PC-3 (cell line): Measurements from ENCODE around the gene TXNDC2. TPM values are rescaled to one million over a fixed set of nuclear protein-coding genes. Genes with fewer than 3 reads are reported as not detected.

Source experiments
- ATAC-seq: fragments of 200-7000 bp; cut with Tn5 transposase; 2 replicates; pipeline ENCODE4 v1.9.1; 2020; ENCODE audit warnings: mild to moderate bottlenecking, moderate library complexity
- BruUV-seq: library from RNA; stranded (reverse); fragments of 400-500 nt; replicated peaks from 2 replicates; lab custom pipeline; 2021; lab: Mats Ljungman, UMichigan
- CTCF ChIA-PET: fragments of 300-600 bp; sonication (Branson Sonifier 250); formaldehyde crosslinking; loops from one replicate; lab custom pipeline; 2022; ENCODE audit warnings: antibody characterized with exemption; lab: Charles Lee
- POLR2A ChIA-PET: fragments of 300-600 bp; sonication (Branson Sonifier 250); formaldehyde crosslinking; loops from one replicate; lab custom pipeline; 2022; ENCODE audit warnings: antibody characterized with exemption; ENCODE audit not compliant: unreplicated experiment; lab: Charles Lee
- DNase-seq: peaks from one replicate; pipeline ENCODE4 v3.0.0-alpha.2; 2015
- H2AFZ ChIP-seq: fragments of 300-600 bp; sonication (generic); 2 replicates; pipeline ENCODE4 v1.6.0; 2016; ENCODE audit warnings: antibody characterized with exemption, low read length
- H3F3A ChIP-seq: fragments of 300-600 bp; sonication (generic); one replicate; pipeline ENCODE4 v1.6.0; 2017; ENCODE audit warnings: antibody characterized with exemption, low read length, control low read depth, mild to moderate bottlenecking; ENCODE audit not compliant: unreplicated experiment
- H3K27ac ChIP-seq: fragments of 300-600 bp; sonication (generic); 2 replicates; pipeline ENCODE4 v1.5.1; 2016; ENCODE audit warnings: mild to moderate bottlenecking, low read length
- H3K27me3 ChIP-seq: fragments of 300-600 bp; sonication (generic); 2 replicates; pipeline ENCODE4 v1.6.1; 2016; ENCODE audit warnings: low read length, mixed read lengths
- H3K36me3 ChIP-seq: fragments of 300-600 bp; sonication (generic); 2 replicates; pipeline ENCODE4 v1.6.1; 2016; ENCODE audit warnings: low read depth, mixed run types, low read length, mixed read lengths
- H3K4me1 ChIP-seq: fragments of 300-600 bp; sonication (generic); 2 replicates; pipeline ENCODE4 v1.5.1; 2016; ENCODE audit warnings: low read length; ENCODE audit not compliant: insufficient read depth
- H3K4me2 ChIP-seq: fragments of 300-600 bp; sonication (generic); 2 replicates; pipeline ENCODE4 v1.6.0; 2016; ENCODE audit warnings: low read length
- H3K4me3 ChIP-seq: fragments of 300-600 bp; sonication (generic); 2 replicates; pipeline ENCODE4 v1.5.1; 2016; ENCODE audit warnings: mild to moderate bottlenecking, low read length, mixed read lengths
- H3K79me2 ChIP-seq: fragments of 300-600 bp; sonication (generic); 2 replicates; pipeline ENCODE4 v1.6.1; 2017; ENCODE audit warnings: low read length, mixed read lengths
- H3K9ac ChIP-seq: fragments of 300-600 bp; sonication (generic); 2 replicates; pipeline ENCODE4 v1.6.0; 2016; ENCODE audit warnings: mild to moderate bottlenecking, low read length
- H3K9me2 ChIP-seq: fragments of 300-600 bp; sonication (generic); replicated peaks from 2 replicates; pipeline ENCODE4 v1.6.1; 2016; ENCODE audit warnings: mixed run types, low read length, mixed read lengths
- H3K9me3 ChIP-seq: fragments of 300-600 bp; sonication (generic); 2 replicates; pipeline ENCODE4 v1.6.1; 2016; ENCODE audit warnings: low read length, mixed read lengths
- H4K20me1 ChIP-seq: fragments of 300-600 bp; sonication (generic); 2 replicates; pipeline ENCODE4 v1.6.1; 2016; ENCODE audit warnings: low read length, mixed read lengths
- CTCF ChIP-seq: fragments of 300-600 bp; sonication (generic); conservative IDR thresholded peaks from 2 replicates; pipeline ENCODE4 v1.5.1; 2017; ENCODE audit warnings: antibody characterized with exemption, low read depth, mild to moderate bottlenecking, low read length
- EZH2 ChIP-seq: fragments of 300-600 bp; sonication (generic); IDR thresholded peaks from one replicate; pipeline ENCODE4 v1.6.1; 2017; ENCODE audit warnings: antibody characterized with exemption, mild to moderate bottlenecking, low read length; ENCODE audit not compliant: unreplicated experiment
- EZH2phosphoT487 ChIP-seq: fragments of 300-600 bp; sonication (generic); IDR thresholded peaks from 2 replicates; pipeline ENCODE4 v1.6.1; 2018; ENCODE audit warnings: mild to moderate bottlenecking, antibody characterized with exemption, low read length, borderline replicate concordance
- intact Hi-C: fragments of 100-400 bp; cut with micrococcal nuclease; formaldehyde crosslinking; loops from 2 replicates; pipeline ENCODE4 v1.9.0; 2023
- total RNA-seq: library from RNA; depleted of rRNA; stranded (reverse); fragments of >200 nt; gene quantifications from 2 replicates; pipeline ENCODE4 v1.2.3, GENCODE V29; 2014

TXNDC2 gene
- total RNA-seq, 1 experiment from 2014 or later = 0.87 TPM

GRCh38 chr18:9906481-9906880 lies 20.7 kb downstream of the TXNDC2 start:
- Histone ChIP-seq H4K20me1 (no peaks in the 10 kb centered on the region), H3K4me2 (no peak overlapping the region), H3K36me3 (no peaks in the 10 kb centered on the region), H3K9me3 (no peaks in the 10 kb centered on the region), H3K27ac (no peak overlapping the region), H3K9me2 (no peaks in the 10 kb centered on the region), H3K4me1 (peaks cover 4% of the 10 kb centered on the region; the same call in 1 of the 2 replicates), H3K27me3 (no peaks in the 10 kb centered on the region), H3K79me2 (no peaks in the 10 kb centered on the region), H3K4me3 (no peak overlapping the region), H3F3A (no peaks in the 10 kb centered on the region), H2AFZ (no peak overlapping the region), H3K9ac (no peak overlapping the region)
- ATAC-seq (no peak), DNase-seq (no peak)
- CTCF ChIA-PET = no interaction called here
- POLR2A ChIA-PET = no interaction called here
- intact Hi-C loops = no loop called here
- no peak for TF ChIP-seq EZH2
- TF ChIP-seq CTCF = no peak
- TF ChIP-seq EZH2phosphoT487 = no peak
- BruUV-seq = no TSS peak

DNA sequence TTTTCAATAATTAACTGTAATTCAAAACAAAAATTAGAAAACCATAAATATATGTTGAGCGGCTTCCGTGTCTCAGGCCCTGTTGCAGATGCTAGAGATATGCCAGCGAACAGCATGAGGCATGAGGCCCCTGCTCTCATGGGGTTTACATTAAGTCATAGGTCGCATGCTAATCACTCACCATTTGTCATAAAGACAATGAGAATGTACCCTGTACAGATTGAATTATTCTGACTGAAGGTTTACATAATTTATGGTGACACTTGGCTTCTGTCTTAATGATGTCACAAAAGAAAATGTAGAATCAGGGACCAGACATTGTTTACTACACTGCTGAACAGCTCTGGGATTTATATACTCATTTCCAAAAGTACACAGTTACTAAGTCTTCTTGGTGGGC lies 22.1 kb downstream of the TXNDC2 start:
- no TSS peak for BruUV-seq
- Histone ChIP-seq H3K27me3 (no peaks in the 10 kb centered on the region), H2AFZ (no peak overlapping the region), H3K79me2 (no peaks in the 10 kb centered on the region), H3K4me3 (no peak overlapping the region), H3F3A (no peaks in the 10 kb centered on the region), H4K20me1 (no peaks in the 10 kb centered on the region), H3K27ac (no peak overlapping the region), H3K9me2 (no peaks in the 10 kb centered on the region), H3K9me3 (no peaks in the 10 kb centered on the region), H3K4me2 (no peak overlapping the region), H3K36me3 (no peaks in the 10 kb centered on the region), H3K9ac (no peak overlapping the region), H3K4me1 (peaks cover 7% of the 10 kb centered on the region; the same call in 1 of the 2 replicates)
- CTCF ChIA-PET = no interaction called here
- intact Hi-C loops = no loop called here
- TF ChIP-seq CTCF = no peak
- no peak for TF ChIP-seq EZH2phosphoT487
- TF ChIP-seq EZH2 = no peak
- POLR2A ChIA-PET = no interaction called here
- DNase-seq (no peak), ATAC-seq (no peak)

DNA sequence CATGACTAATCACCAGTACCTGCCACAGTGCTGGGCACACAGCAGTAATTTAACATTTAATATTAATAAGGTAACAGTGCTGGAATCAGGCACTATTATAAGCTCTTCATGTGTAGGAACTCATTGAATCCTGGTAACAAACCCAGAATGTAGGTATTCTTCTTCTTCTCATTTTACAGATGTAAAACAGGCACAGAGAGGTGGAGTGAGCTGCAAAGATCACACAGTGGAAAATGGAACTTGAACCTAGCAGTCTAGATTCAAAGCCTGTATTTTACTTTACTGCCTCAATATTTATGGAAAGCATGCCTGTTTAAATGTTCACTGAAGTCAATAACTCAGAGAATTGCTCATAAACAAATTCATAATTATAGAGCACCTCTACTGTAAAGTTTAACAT lies 24.3 kb downstream of the TXNDC2 start:
- H3K27ac ChIP-seq = no peak overlapping the region
- TF ChIP-seq EZH2 = no peak
- TF ChIP-seq CTCF = no peak
- no peak for TF ChIP-seq EZH2phosphoT487
- CTCF ChIA-PET = no interaction called here
- no peak overlapping the region for H3K4me2 ChIP-seq
- no peak overlapping the region for H3K9ac ChIP-seq
- intact Hi-C loops = loop anchor here (5.0 to 10.0 kb wide), 3 partner anchors 98 to 335 kb away; partner anchors contain the start of gene PPP4R1
- no peak overlapping the region for H3K4me3 ChIP-seq
- no peaks in the 10 kb centered on the region for H3K9me2 ChIP-seq
- no peaks in the 10 kb centered on the region for H3K36me3 ChIP-seq
- DNase-seq (no peak), ATAC-seq (no peak)
- peaks cover 10% of the 10 kb centered on the region; the same call in 1 of the 2 replicates for H3K4me1 ChIP-seq
- no peak overlapping the region for H2AFZ ChIP-seq
- POLR2A ChIA-PET = no interaction called here
- no peaks in the 10 kb centered on the region for H3K9me3 ChIP-seq
- no TSS peak for BruUV-seq
- H3F3A ChIP-seq = no peaks in the 10 kb centered on the region
- peaks cover 10% of the 10 kb centered on the region for H3K79me2 ChIP-seq
- no peaks in the 10 kb centered on the region for H3K27me3 ChIP-seq
- H4K20me1 ChIP-seq = peaks cover under 1% of the 10 kb centered on the region
